Measurements from ENCODE around the gene PSMB7.

PSMB7 gene

DNA sequence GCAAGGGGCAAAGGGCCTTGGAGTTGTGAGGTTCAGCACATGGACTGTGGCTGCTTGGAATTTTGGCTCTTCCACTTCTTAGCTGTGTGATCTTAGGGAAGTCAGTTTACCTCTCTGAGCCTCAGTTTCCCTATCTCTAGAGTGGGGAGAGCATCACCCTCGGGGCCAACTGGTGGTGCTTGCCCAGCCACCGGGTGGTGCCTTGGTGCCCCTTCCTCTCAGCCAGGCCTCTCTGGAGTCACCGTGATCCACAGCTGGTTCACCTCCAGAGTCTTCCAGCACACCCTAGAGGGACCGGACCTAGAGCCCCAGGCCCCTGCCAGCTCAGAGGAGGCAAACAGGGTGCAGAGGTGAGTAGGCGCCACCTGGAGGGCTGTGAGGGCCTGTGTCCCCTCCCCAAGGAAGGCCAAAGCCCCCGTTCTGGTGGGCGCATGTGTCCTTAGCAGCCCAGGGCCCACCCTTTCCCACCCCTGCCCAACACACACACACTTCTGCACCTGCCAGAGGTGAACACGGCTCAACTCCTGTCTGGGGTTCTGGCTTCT is 42.7 kb upstream of the PSMB7 start:
- H3K4me1 ChIP-seq (ENCODE audit: insufficient read depth, low read length, severe bottlenecking) = no peaks in the 10 kb centered on the region
- H4K20me1 ChIP-seq (ENCODE audit: insufficient read depth, low read length) = no peaks in the 10 kb centered on the region
- no peak overlapping the region for H2AFZ ChIP-seq (ENCODE audit: low read length)
- no peaks in the 10 kb centered on the region for H3K9me3 ChIP-seq (ENCODE audit: low read length)
- 0 out of 2 replicates have a peak, but pooled peaks cover 3% of the 10 kb centered on the region for H3K27me3 ChIP-seq (ENCODE audit: insufficient read depth, low read length)
- H3K4me2 ChIP-seq (ENCODE audit: low read length) = no peak overlapping the region
- H3F3A ChIP-seq (ENCODE audit: insufficient read depth, low read length) = no peaks in the 10 kb centered on the region
- H3K9ac ChIP-seq (ENCODE audit: low read length) = no peak overlapping the region
- no peak overlapping the region for H3K4me3 ChIP-seq (ENCODE audit: low read depth, low read length, poor library complexity, severe bottlenecking)
- H3K27ac ChIP-seq (ENCODE audit: low read depth, low read length, poor library complexity, severe bottlenecking) = no peak overlapping the region
- H3K36me3 ChIP-seq (ENCODE audit: insufficient read depth, low read length) = no peaks in the 10 kb centered on the region
- H3K9me2 ChIP-seq (ENCODE audit: low read depth, low read length) = no peaks in the 10 kb centered on the region
- no peaks in the 10 kb centered on the region for H3K79me2 ChIP-seq (ENCODE audit: insufficient read depth, low read length)
- TF ChIP-seq EZH2 (IDR thresholded peaks at IDR 0.05; ENCODE audit: borderline replicate concordance, low read length) = no peak
- TF ChIP-seq, protein P1, sequence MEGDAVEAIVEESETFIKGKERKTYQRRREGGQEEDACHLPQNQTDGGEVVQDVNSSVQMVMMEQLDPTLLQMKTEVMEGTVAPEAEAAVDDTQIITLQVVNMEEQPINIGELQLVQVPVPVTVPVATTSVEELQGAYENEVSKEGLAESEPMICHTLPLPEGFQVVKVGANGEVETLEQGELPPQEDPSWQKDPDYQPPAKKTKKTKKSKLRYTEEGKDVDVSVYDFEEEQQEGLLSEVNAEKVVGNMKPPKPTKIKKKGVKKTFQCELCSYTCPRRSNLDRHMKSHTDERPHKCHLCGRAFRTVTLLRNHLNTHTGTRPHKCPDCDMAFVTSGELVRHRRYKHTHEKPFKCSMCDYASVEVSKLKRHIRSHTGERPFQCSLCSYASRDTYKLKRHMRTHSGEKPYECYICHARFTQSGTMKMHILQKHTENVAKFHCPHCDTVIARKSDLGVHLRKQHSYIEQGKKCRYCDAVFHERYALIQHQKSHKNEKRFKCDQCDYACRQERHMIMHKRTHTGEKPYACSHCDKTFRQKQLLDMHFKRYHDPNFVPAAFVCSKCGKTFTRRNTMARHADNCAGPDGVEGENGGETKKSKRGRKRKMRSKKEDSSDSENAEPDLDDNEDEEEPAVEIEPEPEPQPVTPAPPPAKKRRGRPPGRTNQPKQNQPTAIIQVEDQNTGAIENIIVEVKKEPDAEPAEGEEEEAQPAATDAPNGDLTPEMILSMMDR (IDR thresholded peaks at IDR 0.05; ENCODE audit: low read length) = no peak

GRCh38 chr9:124457079-124457886 is 42.0 kb upstream of the PSMB7 start:
- Histone ChIP-seq H3K4me2 (ENCODE audit: low read length) (no peak overlapping the region), H3F3A (ENCODE audit: insufficient read depth, low read length) (no peaks in the 10 kb centered on the region), H4K20me1 (ENCODE audit: insufficient read depth, low read length) (no peaks in the 10 kb centered on the region), H3K4me1 (ENCODE audit: insufficient read depth, low read length, severe bottlenecking) (no peaks in the 10 kb centered on the region), H3K4me3 (ENCODE audit: low read depth, low read length, poor library complexity, severe bottlenecking) (no peak overlapping the region), H3K79me2 (ENCODE audit: insufficient read depth, low read length) (no peaks in the 10 kb centered on the region), H3K9ac (ENCODE audit: low read length) (no peak overlapping the region), H3K9me2 (ENCODE audit: low read depth, low read length) (no peaks in the 10 kb centered on the region), H3K9me3 (ENCODE audit: low read length) (no peaks in the 10 kb centered on the region), H3K36me3 (ENCODE audit: insufficient read depth, low read length) (no peaks in the 10 kb centered on the region), H2AFZ (ENCODE audit: low read length) (no peak overlapping the region), H3K27ac (ENCODE audit: low read depth, low read length, poor library complexity, severe bottlenecking) (no peak overlapping the region), H3K27me3 (ENCODE audit: insufficient read depth, low read length) (0 out of 2 replicates have a peak, but pooled peaks cover 3% of the 10 kb centered on the region)
- TF ChIP-seq, protein P1 (IDR thresholded peaks at IDR 0.05; ENCODE audit: low read length) = no peak

GRCh38 chr9:124456341-124457078 is 41.3 kb upstream of the PSMB7 start:
- no peaks in the 10 kb centered on the region for H3F3A ChIP-seq (ENCODE audit: insufficient read depth, low read length)
- H2AFZ ChIP-seq (ENCODE audit: low read length) = no peak overlapping the region
- no peak overlapping the region for H3K4me3 ChIP-seq (ENCODE audit: low read depth, low read length, poor library complexity, severe bottlenecking)
- no peaks in the 10 kb centered on the region for H3K9me2 ChIP-seq (ENCODE audit: low read depth, low read length)
- H3K9ac ChIP-seq (ENCODE audit: low read length) = no peak overlapping the region
- H3K4me1 ChIP-seq (ENCODE audit: insufficient read depth, low read length, severe bottlenecking) = no peaks in the 10 kb centered on the region
- 0 out of 2 replicates have a peak, but pooled peaks cover 3% of the 10 kb centered on the region for H3K27me3 ChIP-seq (ENCODE audit: insufficient read depth, low read length)
- H3K9me3 ChIP-seq (ENCODE audit: low read length) = no peaks in the 10 kb centered on the region
- no peaks in the 10 kb centered on the region for H4K20me1 ChIP-seq (ENCODE audit: insufficient read depth, low read length)
- H3K36me3 ChIP-seq (ENCODE audit: insufficient read depth, low read length) = no peaks in the 10 kb centered on the region
- no peak overlapping the region for H3K4me2 ChIP-seq (ENCODE audit: low read length)
- no peaks in the 10 kb centered on the region for H3K79me2 ChIP-seq (ENCODE audit: insufficient read depth, low read length)
- no peak for TF ChIP-seq EZH2 (IDR thresholded peaks at IDR 0.05; ENCODE audit: borderline replicate concordance, low read length)
- TF ChIP-seq, protein P1 (IDR thresholded peaks at IDR 0.05; ENCODE audit: low read length) = no peak
- no peak overlapping the region for H3K27ac ChIP-seq (ENCODE audit: low read depth, low read length, poor library complexity, severe bottlenecking)

All from OCI-LY1 (cell line).